WTC11 (cell line): ENCODE results near the gene SAMD4A. TPM values are rescaled to one million over a fixed set of nuclear protein-coding genes. Genes with fewer than 3 reads are reported as not detected.

ENCODE experiments used
- ATAC-seq: fragments of 200-7000 bp; cut with Tn5 transposase; 2 replicates; pipeline ENCODE4 v1.10.0; 2021; ENCODE audit warnings: mild to moderate bottlenecking, moderate library complexity
- CTCF ChIA-PET: fragments of 300-600 bp; sonication (Branson Sonifier 250); formaldehyde crosslinking; loops from one replicate; lab custom pipeline; 2021; ENCODE audit warnings: antibody characterized with exemption; lab: Charles Lee
- POLR2A ChIA-PET: fragments of 350-600 bp; sonication (Branson Sonifier 250); formaldehyde crosslinking; loops from one replicate; lab custom pipeline; 2021; ENCODE audit warnings: antibody characterized with exemption; lab: Charles Lee
- DNase-seq: peaks from one replicate; pipeline ENCODE4 v3.0.0; 2021; ENCODE audit warnings: low spot score
- H3K27ac Mint-ChIP-seq: 2 replicates; pipeline ENCODE4 v1.8.0; 2021; ENCODE audit warnings: mixed read lengths
- H3K27me3 Mint-ChIP-seq: 2 replicates; pipeline ENCODE4 v1.8.0; 2021; ENCODE audit warnings: low read depth, mild to moderate bottlenecking, moderate library complexity, mixed read lengths
- H3K36me3 Mint-ChIP-seq: 2 replicates; pipeline ENCODE4 v1.8.0; 2021; ENCODE audit warnings: mixed read lengths
- H3K4me1 Mint-ChIP-seq: 2 replicates; pipeline ENCODE4 v1.8.0; 2022; ENCODE audit warnings: mixed read lengths
- H3K4me3 Mint-ChIP-seq: 2 replicates; pipeline ENCODE4 v1.8.0; 2021; ENCODE audit warnings: mild to moderate bottlenecking, moderate library complexity, mixed read lengths
- H3K9me3 Mint-ChIP-seq: 2 replicates; pipeline ENCODE4 v1.8.0; 2021; ENCODE audit warnings: mixed read lengths
- ATF2 ChIP-seq: sonication (generic); formaldehyde crosslinking; IDR thresholded peaks from 2 replicates; pipeline ENCODE4 v1.8.1; 2022; ENCODE audit warnings: low read depth, missing genetic modification reagents, borderline replicate concordance
- CREB1 ChIP-seq: sonication (generic); formaldehyde crosslinking; IDR thresholded peaks from 2 replicates; pipeline ENCODE4 v1.8.0; 2023; ENCODE audit warnings: mild to moderate bottlenecking, missing genetic modification reagents
- E2F5 ChIP-seq: sonication (generic); formaldehyde crosslinking; IDR thresholded peaks from 2 replicates; pipeline ENCODE4 v1.8.1; 2022; ENCODE audit warnings: mild to moderate bottlenecking, moderate library complexity, missing genetic modification reagents
- ELF4 ChIP-seq: sonication (generic); formaldehyde crosslinking; IDR thresholded peaks from 2 replicates; pipeline ENCODE4 v1.8.1; 2022; ENCODE audit warnings: low read depth, mild to moderate bottlenecking, moderate library complexity, missing genetic modification reagents
- EMX1 ChIP-seq: fragments of 250-450 bp; sonication (Bioruptor Pico); IDR thresholded peaks from 2 replicates; pipeline ENCODE4 v1.8.0; 2021; ENCODE audit warnings: mild to moderate bottlenecking
- FOXK1 ChIP-seq: sonication (generic); formaldehyde crosslinking; IDR thresholded peaks from 2 replicates; pipeline ENCODE4 v1.8.0; 2022; ENCODE audit warnings: mild to moderate bottlenecking, moderate library complexity, missing genetic modification reagents
- GABPB1 ChIP-seq: sonication (generic); formaldehyde crosslinking; IDR thresholded peaks from 2 replicates; pipeline ENCODE4 v1.8.1; 2023; ENCODE audit warnings: mild to moderate bottlenecking, missing genetic modification reagents
- GRHL2 ChIP-seq: fragments of 250-450 bp; sonication (Bioruptor Pico); IDR thresholded peaks from 2 replicates; pipeline ENCODE4 v1.8.0; 2022; ENCODE audit warnings: mild to moderate bottlenecking, moderate library complexity; ENCODE audit not compliant: insufficient replicate concordance, severe bottlenecking
- JAZF1 ChIP-seq: fragments of 250-450 bp; sonication (Bioruptor Pico); IDR thresholded peaks from 2 replicates; pipeline ENCODE4 v1.9.0; 2021; ENCODE audit warnings: moderate library complexity, mild to moderate bottlenecking, inconsistent platforms
- KAT7 ChIP-seq: sonication (generic); formaldehyde crosslinking; IDR thresholded peaks from 2 replicates; pipeline ENCODE4 v1.8.1; 2023; ENCODE audit warnings: missing genetic modification reagents, mild to moderate bottlenecking, borderline replicate concordance
- MLX ChIP-seq: sonication (generic); formaldehyde crosslinking; IDR thresholded peaks from 2 replicates; pipeline ENCODE4 v1.8.1; 2023; ENCODE audit warnings: mild to moderate bottlenecking, missing genetic modification reagents, moderate library complexity
- MXD4 ChIP-seq: fragments of 250-450 bp; sonication (Bioruptor Pico); IDR thresholded peaks from 2 replicates; pipeline ENCODE4 v1.8.0; 2021; ENCODE audit warnings: mild to moderate bottlenecking, moderate library complexity, borderline replicate concordance
- MYBL2 ChIP-seq: sonication (generic); formaldehyde crosslinking; IDR thresholded peaks from 2 replicates; pipeline ENCODE4 v1.8.1; 2023; ENCODE audit warnings: mild to moderate bottlenecking, moderate library complexity, missing genetic modification reagents
- SMAD3 ChIP-seq: sonication (generic); formaldehyde crosslinking; IDR thresholded peaks from 2 replicates; pipeline ENCODE4 v1.8.0; 2022; ENCODE audit warnings: missing genetic modification reagents, mild to moderate bottlenecking, borderline replicate concordance
- SMAD4 ChIP-seq: sonication (generic); formaldehyde crosslinking; IDR thresholded peaks from 2 replicates; pipeline ENCODE4 v1.8.0; 2022; ENCODE audit warnings: mild to moderate bottlenecking, missing genetic modification reagents
- TP53 ChIP-seq: sonication (generic); formaldehyde crosslinking; IDR thresholded peaks from 2 replicates; pipeline ENCODE4 v1.8.1; 2023; ENCODE audit warnings: mild to moderate bottlenecking, missing genetic modification reagents
- ZBTB21 ChIP-seq: sonication (generic); formaldehyde crosslinking; IDR thresholded peaks from 2 replicates; pipeline ENCODE4 v1.8.1; 2023; ENCODE audit warnings: mild to moderate bottlenecking, missing genetic modification reagents, borderline replicate concordance
- ZMAT4 ChIP-seq: fragments of 250-450 bp; sonication (Bioruptor Pico); IDR thresholded peaks from 2 replicates; pipeline ENCODE4 v1.9.0; 2021; ENCODE audit warnings: mild to moderate bottlenecking
- ZNF232 ChIP-seq: sonication (generic); formaldehyde crosslinking; IDR thresholded peaks from 2 replicates; pipeline ENCODE4 v1.8.0; 2022; ENCODE audit warnings: mild to moderate bottlenecking, missing genetic modification reagents
- ZNF416 ChIP-seq: fragments of 250-450 bp; sonication (Bioruptor Pico); IDR thresholded peaks from 2 replicates; pipeline ENCODE4 v1.9.0; 2021; ENCODE audit warnings: mild to moderate bottlenecking, inconsistent platforms
- total RNA-seq: library from RNA; stranded (reverse); gene quantifications from 3 replicates; pipeline ENCODE4 v1.2.3, GENCODE V29; 2021
- TF ChIP-seq, protein P1 (sequence below): sonication (generic); formaldehyde crosslinking; IDR thresholded peaks from 2 replicates; pipeline ENCODE4 v1.8.0; 2022; ENCODE audit warnings: mild to moderate bottlenecking, missing genetic modification reagents
- TF ChIP-seq, protein P2 (sequence below): fragments of 250-450 bp; sonication (Bioruptor Pico); IDR thresholded peaks from 2 replicates; pipeline ENCODE4 v2.1.2; 2022; ENCODE audit warnings: mild to moderate bottlenecking, moderate library complexity
- TF ChIP-seq, protein P3 (sequence below): sonication (generic); formaldehyde crosslinking; IDR thresholded peaks from 2 replicates; pipeline ENCODE4 v1.8.0; 2022; ENCODE audit warnings: missing genetic modification reagents

The SAMD4A gene
- total RNA-seq, 1 experiment from 2014 or later, result 6.0 TPM

DNA sequence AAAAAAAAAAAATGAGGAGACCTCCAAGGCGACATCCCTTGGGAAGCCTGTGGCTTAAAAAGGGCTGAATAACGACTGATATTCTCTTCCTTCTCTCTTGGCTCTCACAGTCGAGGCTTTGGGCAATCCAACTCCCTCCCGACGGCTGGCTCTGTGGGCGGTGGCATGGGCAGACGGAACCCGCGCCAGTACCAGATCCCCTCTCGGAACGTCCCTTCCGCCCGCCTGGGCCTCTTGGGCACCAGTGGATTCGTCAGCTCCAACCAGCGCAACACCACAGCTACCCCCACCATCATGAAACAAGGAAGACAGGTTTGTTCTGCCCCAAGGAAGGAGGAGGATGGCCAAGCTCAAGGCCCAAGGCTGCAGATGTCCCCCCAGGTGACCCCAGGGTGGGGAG lies 207.9 kb downstream of the SAMD4A start:
- Mint-ChIP-seq H3K9me3 (no peaks in the 10 kb centered on the region), H3K36me3 (no peaks in the 10 kb centered on the region), H3K27me3 (no peaks in the 10 kb centered on the region), H3K27ac (no peak overlapping the region), H3K4me3 (no peak overlapping the region), H3K4me1 (peaks cover 21% of the 10 kb centered on the region)
- ChIA-PET POLR2A (interaction anchor here (0.6 to 2.2 kb wide), 2 partner anchors 87 to 209 kb away, joined by 3 to 19 read pairs; partner anchors contain the start of gene SAMD4A), CTCF (interaction anchor here (0.9 to 6.8 kb wide), 16 partner anchors 8 to 208 kb away, joined by 3 to 138 read pairs (median 12); partner anchors contain the start of gene SAMD4A)
- ATAC-seq (no peak), DNase-seq (no peak)
- TF ChIP-seq SMAD4 (CRISPR knock-in tag) (no peak), ELF4 (CRISPR knock-in tag) (no peak), ZNF416 (CRISPR knock-in tag) (no peak), MXD4 (CRISPR knock-in tag) (no peak), ZNF232 (no peak), JAZF1 (CRISPR knock-in tag) (no peak), MYBL2 (CRISPR knock-in tag) (no peak), FOXK1 (CRISPR knock-in tag) (no peak), KAT7 (CRISPR knock-in tag) (no peak), SMAD3 (CRISPR knock-in tag) (no peak), TP53 (CRISPR knock-in tag) (no peak), ZBTB21 (no peak), E2F5 (no peak), MLX (CRISPR knock-in tag) (no peak), EMX1 (CRISPR knock-in tag) (no peak), ATF2 (no peak), GRHL2 (CRISPR knock-in tag) (no peak)
- TF ChIP-seq, protein P1, sequence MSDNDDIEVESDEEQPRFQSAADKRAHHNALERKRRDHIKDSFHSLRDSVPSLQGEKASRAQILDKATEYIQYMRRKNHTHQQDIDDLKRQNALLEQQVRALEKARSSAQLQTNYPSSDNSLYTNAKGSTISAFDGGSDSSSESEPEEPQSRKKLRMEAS (CRISPR knock-in tag), result no peak

- Mint-ChIP-seq H3K36me3 (no peaks in the 10 kb centered on the region), H3K27ac (no peak overlapping the region), H3K27me3 (no peaks in the 10 kb centered on the region), H3K4me3 (no peak overlapping the region), H3K4me1 (peaks cover 21% of the 10 kb centered on the region), H3K9me3 (no peaks in the 10 kb centered on the region)
- DNase-seq, result no peak
- TF ChIP-seq CREB1 (CRISPR knock-in tag) (no peak), TP53 (CRISPR knock-in tag) (no peak), ZMAT4 (CRISPR knock-in tag) (no peak), GABPB1 (no peak), SMAD3 (CRISPR knock-in tag) (no peak)
- TF ChIP-seq, protein P2, sequence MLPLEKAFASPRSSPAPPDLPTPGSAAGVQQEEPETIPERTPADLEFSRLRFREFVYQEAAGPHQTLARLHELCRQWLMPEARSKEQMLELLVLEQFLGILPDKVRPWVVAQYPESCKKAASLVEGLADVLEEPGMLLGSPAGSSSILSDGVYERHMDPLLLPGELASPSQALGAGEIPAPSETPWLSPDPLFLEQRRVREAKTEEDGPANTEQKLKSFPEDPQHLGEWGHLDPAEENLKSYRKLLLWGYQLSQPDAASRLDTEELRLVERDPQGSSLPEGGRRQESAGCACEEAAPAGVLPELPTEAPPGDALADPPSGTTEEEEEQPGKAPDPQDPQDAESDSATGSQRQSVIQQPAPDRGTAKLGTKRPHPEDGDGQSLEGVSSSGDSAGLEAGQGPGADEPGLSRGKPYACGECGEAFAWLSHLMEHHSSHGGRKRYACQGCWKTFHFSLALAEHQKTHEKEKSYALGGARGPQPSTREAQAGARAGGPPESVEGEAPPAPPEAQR (CRISPR knock-in tag), result no peak
- TF ChIP-seq, protein P3, sequence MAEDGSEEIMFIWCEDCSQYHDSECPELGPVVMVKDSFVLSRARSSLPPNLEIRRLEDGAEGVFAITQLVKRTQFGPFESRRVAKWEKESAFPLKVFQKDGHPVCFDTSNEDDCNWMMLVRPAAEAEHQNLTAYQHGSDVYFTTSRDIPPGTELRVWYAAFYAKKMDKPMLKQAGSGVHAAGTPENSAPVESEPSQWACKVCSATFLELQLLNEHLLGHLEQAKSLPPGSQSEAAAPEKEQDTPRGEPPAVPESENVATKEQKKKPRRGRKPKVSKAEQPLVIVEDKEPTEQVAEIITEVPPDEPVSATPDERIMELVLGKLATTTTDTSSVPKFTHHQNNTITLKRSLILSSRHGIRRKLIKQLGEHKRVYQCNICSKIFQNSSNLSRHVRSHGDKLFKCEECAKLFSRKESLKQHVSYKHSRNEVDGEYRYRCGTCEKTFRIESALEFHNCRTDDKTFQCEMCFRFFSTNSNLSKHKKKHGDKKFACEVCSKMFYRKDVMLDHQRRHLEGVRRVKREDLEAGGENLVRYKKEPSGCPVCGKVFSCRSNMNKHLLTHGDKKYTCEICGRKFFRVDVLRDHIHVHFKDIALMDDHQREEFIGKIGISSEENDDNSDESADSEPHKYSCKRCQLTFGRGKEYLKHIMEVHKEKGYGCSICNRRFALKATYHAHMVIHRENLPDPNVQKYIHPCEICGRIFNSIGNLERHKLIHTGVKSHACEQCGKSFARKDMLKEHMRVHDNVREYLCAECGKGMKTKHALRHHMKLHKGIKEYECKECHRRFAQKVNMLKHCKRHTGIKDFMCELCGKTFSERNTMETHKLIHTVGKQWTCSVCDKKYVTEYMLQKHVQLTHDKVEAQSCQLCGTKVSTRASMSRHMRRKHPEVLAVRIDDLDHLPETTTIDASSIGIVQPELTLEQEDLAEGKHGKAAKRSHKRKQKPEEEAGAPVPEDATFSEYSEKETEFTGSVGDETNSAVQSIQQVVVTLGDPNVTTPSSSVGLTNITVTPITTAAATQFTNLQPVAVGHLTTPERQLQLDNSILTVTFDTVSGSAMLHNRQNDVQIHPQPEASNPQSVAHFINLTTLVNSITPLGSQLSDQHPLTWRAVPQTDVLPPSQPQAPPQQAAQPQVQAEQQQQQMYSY (CRISPR knock-in tag), result no peak
- ChIA-PET POLR2A (interaction anchor here (0.5 to 0.6 kb wide), 2 partner anchors 86 to 215 kb away, joined by 3 read pairs; no protein-coding TSS in a partner anchor), CTCF (interaction anchor here (0.6 to 6.8 kb wide), 8 partner anchors 10 to 240 kb away, joined by 3 to 138 read pairs (median 8); partner anchors contain the start of gene SAMD4A)
- no peak for ATAC-seq
These were observed 208.7 kb downstream of the SAMD4A start for GRCh38 chr14:54775486-54776140.
